Measurements from ENCODE around the gene TMEM247. TPM values are rescaled to one million over a fixed set of nuclear protein-coding genes. Genes with fewer than 3 reads are reported as not detected.
"Not testable (repeated sequence)": the region's sequence is repeated elsewhere in the genome, so short reads cannot be mapped to it uniquely, and the experiment has no call there.

TMEM247 gene
- total RNA-seq, 1 donor from 2014 or later = not detected

GRCh38 chr2:46520130-46520711, 40.9 kb downstream of the TMEM247 start:
- no peaks in the 10 kb centered on the region for H3K9me3 ChIP-seq (ENCODE audit: insufficient read depth, low read depth, low read length)
- no peaks in the 10 kb centered on the region for H4K20me1 ChIP-seq (ENCODE audit: insufficient read depth, low read length)
- DNase-seq (ENCODE audit: low read depth) = no peak
- no peaks in the 10 kb centered on the region for H3K27me3 ChIP-seq (ENCODE audit: insufficient read depth, low read length)
- no peak for FAIRE-seq
- no peak overlapping the region for H3K27ac ChIP-seq (ENCODE audit: low read depth, low read length)
- no peak for TF ChIP-seq CTCF (IDR thresholded peaks at IDR 0.05; ENCODE audit: insufficient read depth, low read depth, low read length)
- no peak for TF ChIP-seq EZH2 (IDR thresholded peaks at IDR 0.05; ENCODE audit: insufficient read depth, low read length)
- Mint-ChIP-seq H3K9me3 (ENCODE audit: unreplicated experiment) (peaks cover 21% of the 10 kb centered on the region), H3K4me1 (ENCODE audit: low read depth, unreplicated experiment) (no peaks in the 10 kb centered on the region), H3K4me3 (ENCODE audit: unreplicated experiment) (no peak overlapping the region), H3K27ac (ENCODE audit: unreplicated experiment) (no peak overlapping the region), H3K36me3 (ENCODE audit: low read depth, unreplicated experiment) (peaks cover 1% of the 10 kb centered on the region), H3K27me3 (ENCODE audit: low read depth, unreplicated experiment) (peaks cover 11% of the 10 kb centered on the region)
- no peak overlapping the region for H3K4me2 ChIP-seq (ENCODE audit: low read length)
- H3K36me3 ChIP-seq (ENCODE audit: insufficient read depth, low read length) = no peaks in the 10 kb centered on the region
- no peak overlapping the region for H2AFZ ChIP-seq (ENCODE audit: low read depth, low read length)
- no peak overlapping the region for H3K9ac ChIP-seq (ENCODE audit: low read length)
- no peaks in the 10 kb centered on the region for H3K79me2 ChIP-seq (ENCODE audit: insufficient read depth, low read length)
- H3K4me3 ChIP-seq (ENCODE audit: insufficient read depth, low read depth, low read length) = no peak overlapping the region
- no peaks in the 10 kb centered on the region for H3K4me1 ChIP-seq (ENCODE audit: insufficient read depth, low read length)

DNA sequence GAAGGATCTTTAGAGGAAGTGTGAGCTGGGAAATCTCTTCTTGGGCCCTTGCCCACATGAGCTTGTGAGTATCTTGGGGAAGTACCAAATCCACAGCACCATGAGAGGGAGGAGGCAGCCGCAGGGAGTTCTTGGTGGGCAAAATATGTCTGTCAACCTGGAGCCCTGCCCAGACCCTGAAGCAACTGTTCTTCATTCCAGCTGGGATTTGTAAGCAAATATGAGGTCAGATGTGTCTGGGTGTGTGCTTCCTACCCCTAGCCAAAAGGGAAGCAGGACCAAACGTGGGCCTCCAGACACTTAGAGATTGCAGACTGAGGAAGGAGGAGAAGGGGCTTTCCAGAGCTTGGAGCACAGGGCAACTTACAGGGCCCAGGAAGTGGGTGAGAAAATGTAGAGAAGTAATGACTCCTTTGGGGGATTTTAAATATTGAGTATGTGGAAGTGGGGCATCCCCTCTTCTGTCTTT, 41.9 kb downstream of the TMEM247 start:
- FAIRE-seq (no peak), DNase-seq (ENCODE audit: low read depth) (peak; percentile 54)
- TF ChIP-seq EZH2 (IDR thresholded peaks at IDR 0.05; ENCODE audit: insufficient read depth, low read length) = no peak
- TF ChIP-seq CTCF (IDR thresholded peaks at IDR 0.05; ENCODE audit: insufficient read depth, low read depth, low read length) = no peak
- H3K27ac Mint-ChIP-seq (ENCODE audit: unreplicated experiment) = no peak overlapping the region
- Histone ChIP-seq H2AFZ (ENCODE audit: low read depth, low read length) (no peak overlapping the region), H4K20me1 (ENCODE audit: insufficient read depth, low read length) (no peaks in the 10 kb centered on the region), H3K9me3 (ENCODE audit: insufficient read depth, low read depth, low read length) (no peaks in the 10 kb centered on the region), H3K4me2 (ENCODE audit: low read length) (no peak overlapping the region), H3K27me3 (ENCODE audit: insufficient read depth, low read length) (no peaks in the 10 kb centered on the region), H3K79me2 (ENCODE audit: insufficient read depth, low read length) (no peaks in the 10 kb centered on the region), H3K27ac (ENCODE audit: low read depth, low read length) (no peak overlapping the region), H3K4me1 (ENCODE audit: insufficient read depth, low read length) (no peaks in the 10 kb centered on the region), H3K9ac (ENCODE audit: low read length) (no peak overlapping the region), H3K36me3 (ENCODE audit: insufficient read depth, low read length) (no peaks in the 10 kb centered on the region), H3K4me3 (ENCODE audit: insufficient read depth, low read depth, low read length) (no peak overlapping the region)
- peaks cover 2% of the 10 kb centered on the region for H3K36me3 Mint-ChIP-seq (ENCODE audit: low read depth, unreplicated experiment)
- H3K9me3 Mint-ChIP-seq (ENCODE audit: unreplicated experiment) = peaks cover 15% of the 10 kb centered on the region
- no peaks in the 10 kb centered on the region for H3K4me1 Mint-ChIP-seq (ENCODE audit: low read depth, unreplicated experiment)
- peaks cover 11% of the 10 kb centered on the region for H3K27me3 Mint-ChIP-seq (ENCODE audit: low read depth, unreplicated experiment)
- no peak overlapping the region for H3K4me3 Mint-ChIP-seq (ENCODE audit: unreplicated experiment)

- not testable (repeated sequence) for H3K4me1 ChIP-seq (ENCODE audit: insufficient read depth, low read length); DNase-seq (ENCODE audit: low read depth); H3K9me3 Mint-ChIP-seq (ENCODE audit: unreplicated experiment); H3K36me3 Mint-ChIP-seq (ENCODE audit: low read depth, unreplicated experiment); H3K4me3 Mint-ChIP-seq (ENCODE audit: unreplicated experiment); H3K4me3 ChIP-seq (ENCODE audit: insufficient read depth, low read depth, low read length); H2AFZ ChIP-seq (ENCODE audit: low read depth, low read length); H3K79me2 ChIP-seq (ENCODE audit: insufficient read depth, low read length); H3K27me3 ChIP-seq (ENCODE audit: insufficient read depth, low read length); H3K4me2 ChIP-seq (ENCODE audit: low read length); H3K9me3 ChIP-seq (ENCODE audit: insufficient read depth, low read depth, low read length); FAIRE-seq; H3K27ac ChIP-seq (ENCODE audit: low read depth, low read length); H3K4me1 Mint-ChIP-seq (ENCODE audit: low read depth, unreplicated experiment); H3K36me3 ChIP-seq (ENCODE audit: insufficient read depth, low read length); H3K27ac Mint-ChIP-seq (ENCODE audit: unreplicated experiment); H4K20me1 ChIP-seq (ENCODE audit: insufficient read depth, low read length); H3K9ac ChIP-seq (ENCODE audit: low read length)
- H3K27me3 Mint-ChIP-seq (ENCODE audit: low read depth, unreplicated experiment) = peaks cover 11% of the 10 kb centered on the region
Measured at GRCh38 chr2:46522385-46522784, 43.0 kb downstream of the TMEM247 start.

Data from astrocyte (in vitro differentiated cells and primary cell).